ENCODE data around the gene NCAM2. TPM values are rescaled to one million over a fixed set of nuclear protein-coding genes. Genes with fewer than 3 reads are reported as not detected.

The NCAM2 gene
- total and polyA plus RNA-seq, 2 of the 8 experiments (the other 6 are each of a cell fraction or from before 2014, with no cell fraction given) = 0.14 to 1.1 TPM

DNA sequence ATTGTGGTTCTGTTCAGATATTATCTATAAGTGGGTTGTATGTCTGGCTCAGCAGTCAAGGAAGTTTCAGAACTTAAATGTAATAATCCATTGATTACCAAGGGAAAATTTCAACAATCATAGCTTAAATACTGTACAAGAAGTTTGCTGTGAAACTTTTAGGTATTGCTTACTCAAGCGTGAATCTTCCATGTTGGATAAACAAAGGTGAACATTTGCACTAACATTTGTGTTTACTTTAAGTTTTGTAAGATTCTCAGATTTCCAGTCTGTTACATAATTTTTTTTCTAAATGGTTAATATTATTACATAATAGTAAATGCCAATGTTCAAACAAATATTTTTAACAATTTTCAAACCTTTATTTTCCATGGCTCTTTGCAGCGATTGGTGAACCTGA, 285.6 kb downstream of the NCAM2 start (continued):
- TF ChIP-seq, protein P1, sequence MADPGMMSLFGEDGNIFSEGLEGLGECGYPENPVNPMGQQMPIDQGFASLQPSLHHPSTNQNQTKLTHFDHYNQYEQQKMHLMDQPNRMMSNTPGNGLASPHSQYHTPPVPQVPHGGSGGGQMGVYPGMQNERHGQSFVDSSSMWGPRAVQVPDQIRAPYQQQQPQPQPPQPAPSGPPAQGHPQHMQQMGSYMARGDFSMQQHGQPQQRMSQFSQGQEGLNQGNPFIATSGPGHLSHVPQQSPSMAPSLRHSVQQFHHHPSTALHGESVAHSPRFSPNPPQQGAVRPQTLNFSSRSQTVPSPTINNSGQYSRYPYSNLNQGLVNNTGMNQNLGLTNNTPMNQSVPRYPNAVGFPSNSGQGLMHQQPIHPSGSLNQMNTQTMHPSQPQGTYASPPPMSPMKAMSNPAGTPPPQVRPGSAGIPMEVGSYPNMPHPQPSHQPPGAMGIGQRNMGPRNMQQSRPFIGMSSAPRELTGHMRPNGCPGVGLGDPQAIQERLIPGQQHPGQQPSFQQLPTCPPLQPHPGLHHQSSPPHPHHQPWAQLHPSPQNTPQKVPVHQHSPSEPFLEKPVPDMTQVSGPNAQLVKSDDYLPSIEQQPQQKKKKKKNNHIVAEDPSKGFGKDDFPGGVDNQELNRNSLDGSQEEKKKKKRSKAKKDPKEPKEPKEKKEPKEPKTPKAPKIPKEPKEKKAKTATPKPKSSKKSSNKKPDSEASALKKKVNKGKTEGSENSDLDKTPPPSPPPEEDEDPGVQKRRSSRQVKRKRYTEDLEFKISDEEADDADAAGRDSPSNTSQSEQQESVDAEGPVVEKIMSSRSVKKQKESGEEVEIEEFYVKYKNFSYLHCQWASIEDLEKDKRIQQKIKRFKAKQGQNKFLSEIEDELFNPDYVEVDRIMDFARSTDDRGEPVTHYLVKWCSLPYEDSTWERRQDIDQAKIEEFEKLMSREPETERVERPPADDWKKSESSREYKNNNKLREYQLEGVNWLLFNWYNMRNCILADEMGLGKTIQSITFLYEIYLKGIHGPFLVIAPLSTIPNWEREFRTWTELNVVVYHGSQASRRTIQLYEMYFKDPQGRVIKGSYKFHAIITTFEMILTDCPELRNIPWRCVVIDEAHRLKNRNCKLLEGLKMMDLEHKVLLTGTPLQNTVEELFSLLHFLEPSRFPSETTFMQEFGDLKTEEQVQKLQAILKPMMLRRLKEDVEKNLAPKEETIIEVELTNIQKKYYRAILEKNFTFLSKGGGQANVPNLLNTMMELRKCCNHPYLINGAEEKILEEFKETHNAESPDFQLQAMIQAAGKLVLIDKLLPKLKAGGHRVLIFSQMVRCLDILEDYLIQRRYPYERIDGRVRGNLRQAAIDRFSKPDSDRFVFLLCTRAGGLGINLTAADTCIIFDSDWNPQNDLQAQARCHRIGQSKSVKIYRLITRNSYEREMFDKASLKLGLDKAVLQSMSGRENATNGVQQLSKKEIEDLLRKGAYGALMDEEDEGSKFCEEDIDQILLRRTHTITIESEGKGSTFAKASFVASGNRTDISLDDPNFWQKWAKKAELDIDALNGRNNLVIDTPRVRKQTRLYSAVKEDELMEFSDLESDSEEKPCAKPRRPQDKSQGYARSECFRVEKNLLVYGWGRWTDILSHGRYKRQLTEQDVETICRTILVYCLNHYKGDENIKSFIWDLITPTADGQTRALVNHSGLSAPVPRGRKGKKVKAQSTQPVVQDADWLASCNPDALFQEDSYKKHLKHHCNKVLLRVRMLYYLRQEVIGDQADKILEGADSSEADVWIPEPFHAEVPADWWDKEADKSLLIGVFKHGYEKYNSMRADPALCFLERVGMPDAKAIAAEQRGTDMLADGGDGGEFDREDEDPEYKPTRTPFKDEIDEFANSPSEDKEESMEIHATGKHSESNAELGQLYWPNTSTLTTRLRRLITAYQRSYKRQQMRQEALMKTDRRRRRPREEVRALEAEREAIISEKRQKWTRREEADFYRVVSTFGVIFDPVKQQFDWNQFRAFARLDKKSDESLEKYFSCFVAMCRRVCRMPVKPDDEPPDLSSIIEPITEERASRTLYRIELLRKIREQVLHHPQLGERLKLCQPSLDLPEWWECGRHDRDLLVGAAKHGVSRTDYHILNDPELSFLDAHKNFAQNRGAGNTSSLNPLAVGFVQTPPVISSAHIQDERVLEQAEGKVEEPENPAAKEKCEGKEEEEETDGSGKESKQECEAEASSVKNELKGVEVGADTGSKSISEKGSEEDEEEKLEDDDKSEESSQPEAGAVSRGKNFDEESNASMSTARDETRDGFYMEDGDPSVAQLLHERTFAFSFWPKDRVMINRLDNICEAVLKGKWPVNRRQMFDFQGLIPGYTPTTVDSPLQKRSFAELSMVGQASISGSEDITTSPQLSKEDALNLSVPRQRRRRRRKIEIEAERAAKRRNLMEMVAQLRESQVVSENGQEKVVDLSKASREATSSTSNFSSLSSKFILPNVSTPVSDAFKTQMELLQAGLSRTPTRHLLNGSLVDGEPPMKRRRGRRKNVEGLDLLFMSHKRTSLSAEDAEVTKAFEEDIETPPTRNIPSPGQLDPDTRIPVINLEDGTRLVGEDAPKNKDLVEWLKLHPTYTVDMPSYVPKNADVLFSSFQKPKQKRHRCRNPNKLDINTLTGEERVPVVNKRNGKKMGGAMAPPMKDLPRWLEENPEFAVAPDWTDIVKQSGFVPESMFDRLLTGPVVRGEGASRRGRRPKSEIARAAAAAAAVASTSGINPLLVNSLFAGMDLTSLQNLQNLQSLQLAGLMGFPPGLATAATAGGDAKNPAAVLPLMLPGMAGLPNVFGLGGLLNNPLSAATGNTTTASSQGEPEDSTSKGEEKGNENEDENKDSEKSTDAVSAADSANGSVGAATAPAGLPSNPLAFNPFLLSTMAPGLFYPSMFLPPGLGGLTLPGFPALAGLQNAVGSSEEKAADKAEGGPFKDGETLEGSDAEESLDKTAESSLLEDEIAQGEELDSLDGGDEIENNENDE (IDR thresholded peaks at IDR 0.05; ENCODE audit: insufficient replicate concordance, low read length) = no peak
- TF ChIP-seq TBP (IDR thresholded peaks at IDR 0.05; ENCODE audit: low read depth, low read length) (no peak), TEAD4 (IDR thresholded peaks at IDR 0.05; ENCODE audit: low read depth, low read length) (no peak), BCL11A (IDR thresholded peaks at IDR 0.05; ENCODE audit: low read depth in 2 of 2, low read length in 2 of 2) (no peak), GTF2F1 (IDR thresholded peaks at IDR 0.05; ENCODE audit: borderline replicate concordance, low read depth, low read length) (no peak)
- TF ChIP-seq, protein P2, sequence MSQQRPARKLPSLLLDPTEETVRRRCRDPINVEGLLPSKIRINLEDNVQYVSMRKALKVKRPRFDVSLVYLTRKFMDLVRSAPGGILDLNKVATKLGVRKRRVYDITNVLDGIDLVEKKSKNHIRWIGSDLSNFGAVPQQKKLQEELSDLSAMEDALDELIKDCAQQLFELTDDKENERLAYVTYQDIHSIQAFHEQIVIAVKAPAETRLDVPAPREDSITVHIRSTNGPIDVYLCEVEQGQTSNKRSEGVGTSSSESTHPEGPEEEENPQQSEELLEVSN (IDR thresholded peaks at IDR 0.05) = no peak
